ENCODE measurements around the gene OR51Q1.

GRCh38 chr11:5394091-5394490 lies 27.8 kb upstream of the OR51Q1 start:
- TF ChIP-seq, protein P1, sequence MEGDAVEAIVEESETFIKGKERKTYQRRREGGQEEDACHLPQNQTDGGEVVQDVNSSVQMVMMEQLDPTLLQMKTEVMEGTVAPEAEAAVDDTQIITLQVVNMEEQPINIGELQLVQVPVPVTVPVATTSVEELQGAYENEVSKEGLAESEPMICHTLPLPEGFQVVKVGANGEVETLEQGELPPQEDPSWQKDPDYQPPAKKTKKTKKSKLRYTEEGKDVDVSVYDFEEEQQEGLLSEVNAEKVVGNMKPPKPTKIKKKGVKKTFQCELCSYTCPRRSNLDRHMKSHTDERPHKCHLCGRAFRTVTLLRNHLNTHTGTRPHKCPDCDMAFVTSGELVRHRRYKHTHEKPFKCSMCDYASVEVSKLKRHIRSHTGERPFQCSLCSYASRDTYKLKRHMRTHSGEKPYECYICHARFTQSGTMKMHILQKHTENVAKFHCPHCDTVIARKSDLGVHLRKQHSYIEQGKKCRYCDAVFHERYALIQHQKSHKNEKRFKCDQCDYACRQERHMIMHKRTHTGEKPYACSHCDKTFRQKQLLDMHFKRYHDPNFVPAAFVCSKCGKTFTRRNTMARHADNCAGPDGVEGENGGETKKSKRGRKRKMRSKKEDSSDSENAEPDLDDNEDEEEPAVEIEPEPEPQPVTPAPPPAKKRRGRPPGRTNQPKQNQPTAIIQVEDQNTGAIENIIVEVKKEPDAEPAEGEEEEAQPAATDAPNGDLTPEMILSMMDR (IDR thresholded peaks at IDR 0.05; ENCODE audit: low read depth, low read length), result no peak
- no peak for TF ChIP-seq EZH2phosphoT487 (IDR thresholded peaks at IDR 0.05; ENCODE audit: low read depth)
